GM18858 (cell line): Measurements from ENCODE around the gene SLC2A4.
"Not testable (repeated sequence)": the region's sequence is repeated elsewhere in the genome, so short reads cannot be mapped to it uniquely, and the experiment has no call there.

Experiments
- ATAC-seq: cut with Tn5 transposase; IDR thresholded peaks from one replicate; pipeline ENCODE4 v1.9.1; 2021; ENCODE audit not compliant: unreplicated experiment

Gene SLC2A4

DNA sequence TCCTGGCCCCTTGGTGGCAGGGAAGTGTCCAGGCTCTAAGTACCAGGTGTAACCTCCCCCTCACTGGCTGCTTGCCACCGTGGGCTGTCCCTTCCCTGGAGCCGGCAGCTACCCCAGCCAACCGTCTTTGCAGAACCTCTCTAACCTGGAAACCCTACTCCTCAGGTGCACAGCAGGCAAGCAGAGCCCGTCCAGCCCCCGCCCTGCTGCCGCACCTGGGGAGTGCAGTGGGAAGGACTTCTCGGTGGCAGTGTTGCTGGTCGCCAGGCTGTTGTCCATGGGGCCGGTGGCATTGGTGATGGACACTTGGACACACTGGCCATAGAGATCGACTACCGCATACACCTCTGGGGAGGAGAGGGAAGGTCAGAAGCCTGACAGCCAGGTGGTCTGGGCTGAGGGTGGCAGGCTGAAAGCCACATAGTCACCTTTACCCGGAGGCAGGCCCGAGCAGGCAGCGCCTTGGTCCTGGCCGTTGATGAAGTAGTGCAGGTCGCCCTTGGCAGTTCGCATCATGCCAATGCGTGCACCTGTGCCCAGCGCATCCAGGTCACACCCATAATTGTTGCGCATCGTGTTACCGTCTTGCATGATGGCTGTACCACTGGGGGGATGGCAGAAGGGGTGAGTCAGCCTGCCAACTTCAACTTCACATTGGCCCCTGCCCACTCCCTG, 41.1 kb downstream of the SLC2A4 start:
- ATAC-seq = no peak

DNA sequence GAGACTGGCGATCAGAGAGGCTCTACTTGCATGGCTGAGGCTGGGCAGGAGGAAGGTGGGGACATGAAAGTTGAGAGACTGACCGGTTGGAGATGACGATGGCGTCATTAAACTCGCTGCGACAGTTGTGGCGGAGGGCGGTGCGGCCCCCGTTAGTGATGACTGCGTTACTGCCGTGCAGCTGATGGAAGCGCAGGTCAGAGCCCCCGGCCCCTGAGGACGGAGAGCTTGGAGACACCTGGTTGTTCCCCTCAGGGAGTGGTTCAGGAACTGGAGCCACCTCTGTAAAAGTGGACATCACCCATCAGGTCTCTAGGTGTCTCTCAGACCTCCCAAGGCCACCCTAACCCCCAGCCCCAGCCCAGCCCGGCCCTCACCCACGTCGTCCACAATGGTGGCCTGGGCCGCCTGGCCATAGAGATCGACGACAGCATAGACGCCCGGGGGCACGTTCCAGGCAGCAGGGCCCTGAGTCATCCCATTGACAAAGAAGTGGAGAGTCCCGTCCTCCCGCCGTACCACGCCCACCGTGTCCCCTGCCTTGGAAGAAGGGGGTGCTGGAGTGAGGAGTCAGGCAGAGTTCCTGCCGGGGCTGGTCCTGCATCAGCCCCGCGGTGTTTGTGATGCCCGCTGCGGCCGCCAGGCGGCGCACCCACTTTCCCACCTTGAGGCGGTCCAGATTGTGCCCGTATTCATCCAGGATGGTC, 42.4 kb downstream of the SLC2A4 start:
- no peak for ATAC-seq

DNA sequence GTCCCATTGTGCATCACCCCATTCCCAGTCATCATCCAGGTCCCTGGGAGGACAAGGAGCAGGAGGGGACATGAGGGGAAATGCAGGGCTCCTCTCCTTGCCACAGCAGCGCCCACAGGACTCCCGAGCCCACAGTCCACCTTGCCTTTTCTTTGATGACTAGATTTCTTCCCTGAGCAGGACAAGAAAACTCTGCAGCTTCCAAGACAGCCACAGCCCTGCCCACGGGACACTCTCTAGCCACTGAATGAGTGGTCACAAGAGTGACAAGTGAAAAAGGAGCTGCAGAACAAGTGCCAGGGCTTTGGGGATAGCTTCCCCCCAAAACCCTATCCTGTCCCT, 42.9 kb downstream of the SLC2A4 start:
- no peak for ATAC-seq

DNA sequence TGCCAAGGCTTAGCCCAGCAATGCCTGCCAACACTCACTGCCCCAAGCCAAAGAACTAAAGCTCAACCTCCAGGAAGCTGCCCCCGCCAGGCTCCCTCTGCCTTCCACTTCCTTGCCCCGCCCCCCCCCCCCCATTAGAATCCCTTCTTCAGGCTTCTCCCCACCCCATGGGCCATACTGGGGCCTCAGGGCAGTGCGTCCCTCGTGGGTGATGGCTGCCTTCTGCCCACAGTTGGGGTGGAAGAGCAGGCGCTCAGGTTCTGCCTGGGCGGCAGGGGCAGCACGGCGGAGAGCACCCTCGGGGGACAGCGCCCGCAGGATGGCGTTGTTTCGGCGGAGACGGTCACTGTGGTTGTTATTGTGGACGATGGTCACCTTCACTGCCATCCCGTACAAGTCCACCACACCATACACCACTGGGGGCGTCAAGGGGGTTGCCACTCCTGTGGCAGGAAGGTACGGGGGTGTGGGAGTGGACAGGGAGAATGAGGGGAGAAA, 43.6 kb downstream of the SLC2A4 start:
- no peak for ATAC-seq

DNA sequence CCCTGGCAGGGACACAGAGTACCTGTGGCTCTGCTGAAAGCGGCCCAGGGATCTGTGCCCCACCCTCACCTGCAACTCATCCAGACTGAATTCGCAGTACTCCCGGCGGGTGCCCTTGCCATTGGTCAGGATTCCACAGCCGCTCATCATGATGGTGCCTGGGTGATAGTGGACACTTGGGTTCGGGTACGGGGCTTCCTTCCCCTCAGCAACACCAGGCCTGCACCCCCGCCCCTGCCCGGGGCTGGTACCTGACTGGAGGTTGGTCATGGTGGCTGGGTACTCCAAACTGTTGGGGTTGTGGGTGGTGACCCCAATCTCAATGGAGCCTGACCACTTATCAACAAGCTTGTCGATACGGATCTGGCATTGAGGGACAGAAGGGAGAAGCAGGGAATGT, 44.7 kb downstream of the SLC2A4 start:
- ATAC-seq = no peak

DNA sequence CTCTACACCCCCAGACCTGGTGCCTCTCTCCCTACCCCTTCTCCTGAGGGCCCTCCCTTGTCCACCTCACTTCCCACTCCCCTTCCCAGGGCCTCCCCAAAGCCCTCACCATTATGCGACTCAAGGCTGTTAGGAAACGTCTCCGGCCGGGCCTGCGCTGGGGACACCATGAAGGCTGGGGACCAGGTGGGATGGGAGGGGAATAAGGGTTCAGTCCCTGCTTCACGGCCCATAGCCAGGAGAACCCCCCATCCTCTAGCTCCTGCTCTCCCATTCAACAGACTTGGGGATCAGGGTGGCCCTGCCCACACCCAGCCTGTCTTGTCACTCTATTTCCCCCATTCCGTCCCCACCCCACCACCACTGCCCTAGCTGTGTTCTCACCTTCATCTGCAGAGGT, 45.5 kb downstream of the SLC2A4 start:
- no peak for ATAC-seq

DNA sequence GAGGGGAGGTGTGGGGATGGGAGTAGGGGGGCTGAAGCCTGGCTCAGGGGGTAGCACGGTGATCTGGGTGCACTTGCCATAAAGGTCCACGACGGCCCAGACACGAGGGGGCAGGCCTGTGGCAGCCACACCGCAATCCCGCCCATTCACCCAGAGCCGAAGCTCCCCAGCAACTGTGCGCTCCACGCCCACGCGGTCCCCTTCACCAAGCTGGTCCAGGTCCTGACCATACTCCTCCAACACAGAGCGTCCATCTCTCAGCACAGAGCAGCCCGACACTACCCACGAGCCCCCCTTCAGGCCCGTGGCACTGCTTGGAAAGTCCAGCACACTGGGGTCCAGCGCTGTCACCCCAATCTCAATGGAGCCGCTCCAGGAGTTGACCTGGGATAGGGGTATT, 46.0 kb downstream of the SLC2A4 start:
- no peak for ATAC-seq

DNA sequence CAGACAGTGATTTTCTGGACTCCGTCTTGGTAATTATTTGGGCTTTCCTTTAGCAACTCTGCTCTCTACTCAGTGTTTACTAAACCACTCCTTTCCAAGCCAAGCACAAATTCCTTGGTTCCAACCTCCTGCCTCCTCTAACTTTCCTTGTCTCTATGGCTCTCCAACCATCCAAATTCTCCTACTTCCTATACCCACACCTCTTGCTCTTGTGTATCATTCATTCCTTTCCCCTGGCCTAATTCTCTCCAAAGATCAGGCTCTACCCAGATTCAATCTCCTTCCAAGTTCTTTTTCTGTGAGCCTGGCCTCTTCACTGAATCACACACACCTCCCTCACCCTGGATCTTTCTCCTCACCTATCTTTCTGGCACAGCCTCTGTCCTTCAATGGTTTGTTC, 46.5 kb downstream of the SLC2A4 start:
- no peak for ATAC-seq

DNA sequence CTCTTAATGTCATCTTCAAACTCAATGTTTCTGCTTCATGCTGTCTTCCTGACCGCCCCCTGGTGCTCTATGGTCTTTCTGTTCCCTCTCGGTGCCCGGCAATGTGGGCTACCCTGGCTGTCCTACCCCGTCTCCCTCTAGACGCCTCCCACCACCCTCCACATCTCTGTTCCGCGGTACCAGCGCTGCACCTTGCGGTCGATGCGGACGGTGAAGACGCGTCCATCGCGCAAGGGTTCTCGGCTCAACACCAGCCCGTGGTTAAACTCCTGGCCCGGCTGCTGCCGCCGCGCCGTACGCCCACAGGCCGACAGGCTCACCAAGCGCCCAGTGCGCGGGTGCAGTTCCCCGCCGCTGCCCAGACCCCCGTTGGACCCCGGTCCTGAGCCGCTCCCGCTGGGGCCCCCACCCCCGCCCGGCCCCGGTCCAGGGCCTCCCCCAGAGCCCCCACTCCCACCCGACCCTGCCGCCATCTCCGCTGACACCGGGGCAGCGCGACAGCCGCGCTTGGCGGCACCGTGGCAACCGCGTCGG, 47.4 kb downstream of the SLC2A4 start, which contains the start of gene NEURL4:
Gene NEURL4, minus strand, starts transcription at position 496 of the 534 bp plus-strand sequence. Its CDS starts 23 bp downstream, at position 473.
- ATAC-seq = peak; percentile 9

DNA sequence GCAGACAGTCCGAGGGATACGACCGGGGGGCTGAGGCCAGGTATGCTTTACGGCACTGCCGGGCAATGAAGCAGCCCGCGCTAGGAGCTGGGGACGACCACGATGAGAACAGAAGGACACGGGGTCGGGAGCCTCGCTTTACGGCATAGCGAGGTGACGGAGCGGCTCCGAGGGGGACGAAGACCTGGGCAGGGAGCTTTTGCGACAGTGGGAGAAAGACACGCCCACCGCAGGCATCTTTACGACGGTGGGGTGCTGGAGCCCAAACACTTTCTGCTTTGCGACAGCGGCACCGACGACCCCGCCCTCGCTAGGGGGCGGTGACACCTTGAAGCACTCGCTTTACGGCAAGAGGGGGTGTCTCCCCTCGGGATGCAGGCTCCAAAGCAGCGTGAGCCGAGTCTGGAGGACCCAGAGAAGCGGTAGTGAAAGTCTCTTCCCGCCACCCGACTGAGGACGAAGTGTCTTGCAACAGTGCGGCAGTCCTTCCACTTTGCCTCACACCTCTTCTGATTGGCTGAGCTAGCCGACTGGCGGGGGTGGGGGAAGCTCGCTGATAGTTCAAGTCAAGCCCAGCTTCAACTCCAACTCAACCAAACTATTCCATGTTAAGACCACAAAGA, 48.0 kb downstream of the SLC2A4 start:
- peak; percentile 46 for ATAC-seq

DNA sequence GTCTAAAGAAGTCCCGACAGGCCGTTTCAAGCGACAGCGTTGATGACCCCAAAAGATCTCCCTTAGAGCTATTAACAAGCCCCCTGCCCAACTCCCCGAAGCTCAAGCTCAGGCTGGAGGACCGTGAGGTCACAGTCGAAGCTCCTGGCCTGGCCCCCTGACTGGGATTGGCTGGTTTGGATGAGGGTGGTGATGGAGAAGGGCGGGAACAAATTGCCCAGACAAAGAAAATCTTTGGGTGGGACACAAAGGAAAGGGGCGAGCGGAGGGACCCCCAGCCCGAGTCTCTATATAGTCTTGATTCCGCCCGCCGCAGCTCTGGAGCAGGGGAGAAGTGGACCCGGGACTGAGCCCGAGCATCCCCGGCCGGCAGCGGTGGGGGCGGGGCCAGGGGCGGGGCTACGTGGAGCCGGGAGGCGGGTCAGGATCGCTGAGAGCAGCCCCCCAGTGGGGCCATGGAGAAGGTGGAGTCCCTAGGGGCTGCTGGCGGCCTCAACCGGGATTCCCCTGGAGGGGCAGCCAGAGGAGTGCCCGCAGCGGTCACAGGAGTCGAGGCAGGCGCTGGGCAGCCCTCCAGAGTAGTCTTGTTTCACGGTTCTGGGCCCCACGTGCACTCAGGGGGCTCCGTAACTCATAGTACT, 48.6 kb downstream of the SLC2A4 start:
- ATAC-seq = peak; percentile 16

DNA sequence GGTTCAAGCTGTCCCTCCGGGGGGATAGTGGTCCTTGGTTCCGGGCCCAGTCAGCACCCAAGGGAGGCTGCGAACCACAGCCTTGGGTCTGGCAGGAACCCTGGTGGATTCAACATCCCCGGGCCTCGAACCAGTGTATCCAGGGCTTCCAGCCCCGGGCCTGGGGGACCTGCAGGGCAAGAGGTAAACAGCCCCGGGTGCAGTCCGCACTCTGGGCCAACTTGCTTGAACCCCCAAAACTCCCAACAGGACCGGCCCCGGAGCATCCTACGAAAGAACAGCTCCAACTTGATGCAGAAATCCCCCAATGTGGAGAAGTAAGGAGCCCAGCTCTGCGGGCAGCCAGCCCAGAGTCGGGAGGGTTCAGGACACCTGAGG, 49.1 kb downstream of the SLC2A4 start:
- no peak for ATAC-seq

DNA sequence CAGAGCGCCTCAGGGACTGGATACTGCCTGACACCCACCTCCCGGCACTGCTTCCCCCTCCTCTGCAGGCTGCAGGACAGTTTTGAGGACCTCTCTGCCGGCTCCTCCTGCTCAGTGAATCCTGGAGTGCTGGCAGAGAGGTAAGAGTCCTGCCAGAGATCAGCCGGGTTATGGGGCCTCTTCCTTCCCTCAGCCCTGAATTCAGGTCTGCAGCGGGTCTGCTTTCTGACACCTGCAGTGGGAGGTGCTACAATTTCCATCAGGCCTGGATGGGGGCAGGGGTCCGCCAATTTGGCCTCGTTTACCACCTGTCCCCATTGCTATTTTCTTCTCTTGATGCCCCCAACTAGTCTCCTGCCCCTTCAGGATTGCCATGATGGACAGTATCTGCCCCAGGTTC, 50.6 kb downstream of the SLC2A4 start:
- no peak for ATAC-seq

DNA sequence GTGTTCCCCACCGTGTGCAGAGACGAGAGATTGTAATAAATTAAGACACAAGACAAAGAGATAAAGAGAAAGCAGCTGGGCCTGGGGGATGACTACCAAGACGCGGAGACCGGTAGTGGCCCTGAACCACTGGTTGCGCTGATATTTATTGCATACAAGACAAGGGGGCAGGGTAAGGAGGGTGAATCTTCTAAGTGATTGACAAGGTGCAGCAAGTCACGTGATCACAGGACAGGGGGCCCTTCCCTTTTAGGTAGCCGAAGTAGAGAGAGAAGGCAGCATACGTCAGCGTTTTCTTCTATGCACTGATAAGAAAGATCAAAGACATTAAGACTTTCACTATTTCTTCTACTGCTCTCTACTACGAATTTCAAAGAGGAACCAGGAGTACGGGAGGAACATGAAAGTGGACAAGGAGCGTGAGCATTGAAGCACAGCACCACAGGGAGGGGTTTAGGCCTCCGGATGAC, 51.1 kb downstream of the SLC2A4 start:
- not testable (repeated sequence) for ATAC-seq

DNA sequence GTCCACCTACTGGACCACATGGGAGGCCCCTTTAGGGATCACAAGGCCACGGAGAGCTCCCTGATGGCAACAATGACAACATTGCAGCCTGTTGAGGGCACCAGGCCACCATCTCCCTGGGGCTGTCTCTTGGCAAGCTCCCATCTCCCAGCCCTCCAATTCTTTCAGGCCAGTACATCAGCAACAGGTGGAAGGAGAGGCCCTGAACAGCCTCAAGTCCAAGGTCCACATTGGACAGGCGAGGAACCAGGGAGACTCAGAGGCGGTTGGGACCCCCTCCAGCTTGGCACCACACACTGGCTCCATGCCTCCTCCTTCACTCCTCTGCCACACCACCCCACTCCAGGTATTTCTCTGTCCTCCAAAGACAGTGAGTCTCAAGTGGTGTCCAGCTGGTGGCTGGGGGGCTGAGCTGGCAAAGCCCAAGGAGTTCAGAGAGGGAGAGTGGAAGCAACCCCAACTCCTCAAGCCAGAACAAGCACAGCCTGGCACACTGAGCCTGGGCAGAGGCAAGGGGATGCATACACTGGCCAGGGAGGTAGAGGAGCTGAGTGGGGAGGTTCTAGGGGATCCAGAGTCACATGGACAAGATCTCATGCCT, 53.5 kb downstream of the SLC2A4 start:
- no peak for ATAC-seq

DNA sequence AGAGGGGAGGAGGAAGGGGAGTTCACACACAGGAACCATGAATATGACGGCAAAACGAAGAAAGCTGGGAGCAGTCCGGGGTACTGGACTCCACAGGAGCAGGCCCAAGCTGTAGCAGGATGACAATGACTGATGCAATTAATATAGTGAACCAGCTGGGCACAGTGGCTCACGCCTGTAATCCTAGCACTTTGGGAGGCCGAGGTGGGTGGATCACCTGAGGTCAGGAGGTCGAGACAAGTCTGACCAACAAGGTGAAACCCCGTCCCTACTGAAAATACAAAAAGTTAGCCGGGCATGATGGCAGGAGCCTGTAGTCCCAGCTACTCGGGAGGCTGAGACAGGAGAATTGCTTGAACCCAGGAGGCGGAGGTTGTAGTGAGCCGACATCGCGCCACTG, 54.2 kb downstream of the SLC2A4 start:
- ATAC-seq = not testable (repeated sequence)

DNA sequence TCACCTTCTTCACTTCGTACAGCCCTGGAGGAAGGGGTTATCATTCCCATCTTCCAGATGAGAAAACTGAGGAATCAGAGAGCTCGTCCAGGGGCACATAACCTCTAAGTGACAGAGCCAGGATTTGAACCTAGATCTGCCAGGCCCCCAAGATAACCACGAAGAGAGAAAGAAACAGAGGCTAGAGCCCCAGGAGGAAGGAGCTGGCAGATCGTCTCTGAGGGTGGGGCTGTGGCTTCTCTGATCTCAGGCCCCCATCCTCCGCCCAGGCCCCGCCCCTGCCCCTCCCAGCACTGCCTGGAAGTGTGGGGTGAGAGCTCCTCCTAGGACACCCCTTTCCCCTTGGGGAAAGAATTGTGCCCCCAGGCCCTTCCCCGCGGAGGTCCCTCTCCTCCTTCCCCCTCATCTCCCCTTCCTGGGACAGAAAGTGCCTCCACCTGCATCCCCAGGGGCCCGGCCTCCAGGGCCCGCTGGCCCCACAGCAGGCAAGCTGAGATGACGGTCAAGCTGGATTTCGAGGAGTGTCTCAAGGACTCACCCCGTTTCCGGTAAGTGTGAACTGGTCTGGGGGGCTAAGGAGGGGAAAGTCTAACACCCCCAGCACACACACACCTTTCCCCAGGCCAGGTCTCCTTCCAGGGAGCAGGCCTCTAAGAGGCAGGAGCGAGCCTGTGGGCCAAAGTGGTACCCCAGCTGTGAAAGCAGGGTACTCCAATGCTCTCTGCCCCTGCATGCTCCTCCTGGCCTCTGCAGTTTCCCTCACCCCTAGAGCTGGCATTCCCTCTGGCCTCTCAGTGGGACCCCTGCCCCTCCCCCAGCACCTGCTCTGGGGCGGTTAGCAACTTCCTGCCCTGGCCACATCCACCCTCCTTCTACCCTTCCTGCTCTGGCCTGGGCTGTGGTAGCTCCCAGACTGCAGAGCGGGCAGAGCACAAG, 55.0 kb downstream of the SLC2A4 start, which contains the start of gene ACAP1:
Gene ACAP1, plus strand, starts transcription at position 290 of the 936 bp plus-strand sequence. Its CDS starts 206 bp downstream, at position 496.
- ATAC-seq = no peak

DNA sequence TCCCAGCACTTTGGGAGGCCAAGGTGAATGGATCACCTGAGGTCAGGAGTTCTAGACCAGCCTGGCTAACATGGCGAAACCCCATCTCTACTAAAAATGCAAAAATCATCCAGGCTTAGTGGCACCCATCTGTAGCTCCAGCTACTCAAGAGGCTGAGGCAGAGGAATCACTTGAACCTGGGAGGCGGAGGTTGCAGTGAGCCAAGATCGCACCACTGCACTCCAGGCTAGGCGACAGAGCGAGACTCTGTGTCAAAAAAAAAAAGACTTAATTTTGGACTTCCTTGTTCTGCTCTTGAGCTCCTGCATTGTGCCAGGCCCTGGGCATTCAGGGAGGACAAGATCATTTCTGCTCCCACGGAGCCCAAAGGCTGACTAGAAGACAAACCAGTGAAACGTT, 56.1 kb downstream of the SLC2A4 start:
- not testable (repeated sequence) for ATAC-seq
